GM12891 (cell line): ENCODE results near the gene RIMS3.

Experiments used
- POLR2A ChIP-seq: IDR thresholded peaks from 2 replicates; pipeline ENCODE4 v1.6.1; 2011; ENCODE audit warnings: low read depth, low read length, control low read depth
- POLR2AphosphoS5 ChIP-seq: IDR thresholded peaks from 2 replicates; pipeline ENCODE4 v1.6.1; 2011; ENCODE audit warnings: low read depth, low read length, control low read depth
- TAF1 ChIP-seq: IDR thresholded peaks from 2 replicates; pipeline ENCODE4 v1.6.1; 2011; ENCODE audit warnings: low read depth, low read length, control low read depth

DNA sequence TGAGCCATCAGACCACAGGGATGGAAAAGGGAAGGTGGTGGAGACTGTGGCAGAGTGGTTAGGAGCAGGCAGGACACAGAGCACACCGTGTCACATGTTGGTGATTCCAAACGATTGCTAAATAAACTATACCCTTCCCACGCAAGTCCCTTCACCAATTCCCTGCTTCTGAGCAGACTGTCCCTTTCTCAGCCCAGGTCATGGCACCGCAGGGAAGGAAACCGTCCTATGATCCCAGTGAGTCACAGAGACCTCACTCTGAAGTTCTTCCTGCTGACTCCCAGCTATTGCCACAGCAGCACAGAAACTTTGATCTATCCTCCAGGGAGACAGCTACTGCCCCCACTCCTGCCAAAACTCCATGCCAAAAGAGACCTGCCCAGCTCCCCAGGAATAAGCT lies 19.2 kb downstream of the RIMS3 start:
- TF ChIP-seq POLR2AphosphoS5 (no peak), POLR2A (no peak), TAF1 (no peak)
